ENCODE measurements around the gene TNNI3K. TPM values are rescaled to one million over a fixed set of nuclear protein-coding genes. Genes with fewer than 3 reads are reported as not detected.

The TNNI3K gene
- total RNA-seq, 1 donor from 2014 or later, result not detected

- ATAC-seq (no peak), DNase-seq (ENCODE audit: low spot score) (no peak)
These were observed 153.7 kb downstream of the TNNI3K start for GRCh38 chr1:74388855-74389254.

GRCh38 chr1:74392186-74392585, 157.0 kb downstream of the TNNI3K start:
- DNase-seq (ENCODE audit: low spot score) (no peak), ATAC-seq (no peak)

- ATAC-seq (no peak), DNase-seq (ENCODE audit: low spot score) (no peak)
These were observed 157.7 kb downstream of the TNNI3K start for GRCh38 chr1:74392840-74393239.

- DNase-seq (ENCODE audit: low spot score), result no peak
These were observed 160.4 kb downstream of the TNNI3K start for GRCh38 chr1:74395571-74395970.

GRCh38 chr1:74396462-74396861, 161.3 kb downstream of the TNNI3K start:
- DNase-seq (ENCODE audit: low spot score) (no peak), ATAC-seq (no peak)

More at GRCh38 chr1:74395571-74395970, 160.4 kb downstream of the TNNI3K start:
- no peak for ATAC-seq

- DNase-seq (ENCODE audit: low spot score) (no peak), ATAC-seq (no peak)
These were observed 161.7 kb downstream of the TNNI3K start for GRCh38 chr1:74396933-74397332.

- no peak for ATAC-seq
- no peak for DNase-seq (ENCODE audit: low spot score)
These were observed 164.1 kb downstream of the TNNI3K start for GRCh38 chr1:74399249-74399648.

- ATAC-seq, result no peak
These were observed 167.7 kb downstream of the TNNI3K start for GRCh38 chr1:74402873-74403272.

GRCh38 chr1:74403606-74404005, 168.4 kb downstream of the TNNI3K start:
- no peak for DNase-seq (ENCODE audit: low spot score)
- ATAC-seq, result no peak

More at GRCh38 chr1:74402873-74403272, 167.7 kb downstream of the TNNI3K start:
- no peak for DNase-seq (ENCODE audit: low spot score)

GRCh38 chr1:74406759-74407158, 171.6 kb downstream of the TNNI3K start:
- no peak for DNase-seq (ENCODE audit: low spot score)
- no peak for ATAC-seq

- no peak for DNase-seq (ENCODE audit: low spot score)
- ATAC-seq, result no peak
These were observed 172.7 kb downstream of the TNNI3K start for GRCh38 chr1:74407902-74408301.

- DNase-seq (ENCODE audit: low spot score) (no peak), ATAC-seq (no peak)
These were observed 177.1 kb downstream of the TNNI3K start for GRCh38 chr1:74412244-74412643.

GRCh38 chr1:74415935-74416334, 180.7 kb downstream of the TNNI3K start:
- ATAC-seq (no peak), DNase-seq (ENCODE audit: low spot score) (no peak)

- DNase-seq (ENCODE audit: low spot score) (no peak), ATAC-seq (no peak)
These were observed 184.4 kb downstream of the TNNI3K start for GRCh38 chr1:74419611-74420010.

- no peak for ATAC-seq
These were observed 185.3 kb downstream of the TNNI3K start for GRCh38 chr1:74420467-74420866.

GRCh38 chr1:74422421-74423292, 187.5 kb downstream of the TNNI3K start:
- DNase-seq (ENCODE audit: low spot score) (no peak), ATAC-seq (no peak)

More at GRCh38 chr1:74420467-74420866, 185.3 kb downstream of the TNNI3K start:
- no peak for DNase-seq (ENCODE audit: low spot score)

- no peak for ATAC-seq
- DNase-seq (ENCODE audit: low spot score), result no peak
These were observed 188.3 kb downstream of the TNNI3K start for GRCh38 chr1:74423471-74423870.

- ATAC-seq (no peak), DNase-seq (ENCODE audit: low spot score) (no peak)
These were observed 190.5 kb downstream of the TNNI3K start for GRCh38 chr1:74425676-74426075.

GRCh38 chr1:74426208-74426937, 191.2 kb downstream of the TNNI3K start:
- no peak for DNase-seq (ENCODE audit: low spot score)
- ATAC-seq, result no peak

- ATAC-seq, result no peak
- DNase-seq (ENCODE audit: low spot score), result no peak
These were observed 192.5 kb downstream of the TNNI3K start for GRCh38 chr1:74427681-74428080.

GRCh38 chr1:74429580-74429979, 194.4 kb downstream of the TNNI3K start:
- DNase-seq (ENCODE audit: low spot score), result no peak
- no peak for ATAC-seq

- ATAC-seq (no peak), DNase-seq (ENCODE audit: low spot score) (no peak)
These were observed 195.3 kb downstream of the TNNI3K start for GRCh38 chr1:74430342-74430934.
